GM10266 (cell line): ENCODE results near the gene TPX2.
A peak's percentile ranks its signal among the peaks of the same experiment; 100 is the strongest.

Experiments
- DNase-seq: peaks from one replicate; pipeline ENCODE4 v3.0.0; 2012; ENCODE audit errors: extremely low spot score
- CTCF ChIP-seq: IDR thresholded peaks from 2 replicates; pipeline ENCODE4 v1.5.1; 2012; ENCODE audit warnings: mild to moderate bottlenecking, low read depth; ENCODE audit not compliant: control insufficient read depth, insufficient read depth; ENCODE audit errors: missing control alignments

The TPX2 gene

GRCh38 chr20:31844737-31845299 is 105.7 kb downstream of the TPX2 start:
- DNase-seq, result no peak
- no peak for TF ChIP-seq CTCF

GRCh38 chr20:31845300-31845863 is 106.3 kb downstream of the TPX2 start, which contains the start of gene FOXS1:
Gene FOXS1, minus strand, starts transcription at chr20:31845604. Its CDS starts 62 bp downstream, at chr20:31845542.
- no peak for DNase-seq
- TF ChIP-seq CTCF, result no peak

- TF ChIP-seq CTCF, result peak; percentile 4
- no peak for DNase-seq
These were observed 107.7 kb downstream of the TPX2 start for GRCh38 chr20:31846793-31847138.

- DNase-seq, result no peak
- TF ChIP-seq CTCF, result no peak
These were observed 109.3 kb downstream of the TPX2 start for GRCh38 chr20:31848088-31848999.

- no peak for DNase-seq
These were observed 110.3 kb downstream of the TPX2 start for GRCh38 chr20:31849306-31849930.

More at GRCh38 chr20:31849306-31849930, 110.3 kb downstream of the TPX2 start:
- TF ChIP-seq CTCF, result no peak
